CD4-positive, alpha-beta T cell treated with Interleukin-21 for 1 hour (primary cell): ENCODE results near the gene TMEM100.

Source experiments
- DNase-seq: peaks from one replicate; pipeline ENCODE4 v3.0.0-alpha.2; 2020

The TMEM100 gene

DNA sequence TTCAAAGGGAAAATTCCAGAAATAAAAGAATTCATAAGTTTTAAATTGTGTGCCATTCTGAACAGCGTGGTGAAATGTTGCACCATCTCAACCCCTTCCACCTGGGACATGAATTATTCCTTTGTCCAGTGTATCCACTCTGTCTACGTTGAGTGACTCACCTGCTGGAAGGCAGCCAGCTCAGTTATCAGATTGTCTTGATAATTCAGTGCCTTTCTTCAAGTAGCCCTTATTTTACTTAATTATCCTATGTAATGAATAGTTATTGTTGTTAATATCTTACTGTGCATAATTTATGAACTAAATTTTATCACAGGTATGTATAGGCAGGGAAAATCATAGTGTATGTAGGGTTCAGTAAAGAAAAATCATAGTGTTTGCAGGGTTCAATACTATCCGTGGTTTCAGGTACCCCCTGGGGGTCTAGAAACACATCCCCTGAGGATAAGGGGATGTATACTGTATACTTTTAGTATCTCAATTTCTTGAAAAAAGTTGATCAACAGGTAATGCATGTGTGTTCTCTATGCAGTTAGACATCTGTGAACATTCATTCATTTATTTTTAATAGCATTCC is 20.5 kb upstream of the TMEM100 start:
- DNase-seq: no peak

DNA sequence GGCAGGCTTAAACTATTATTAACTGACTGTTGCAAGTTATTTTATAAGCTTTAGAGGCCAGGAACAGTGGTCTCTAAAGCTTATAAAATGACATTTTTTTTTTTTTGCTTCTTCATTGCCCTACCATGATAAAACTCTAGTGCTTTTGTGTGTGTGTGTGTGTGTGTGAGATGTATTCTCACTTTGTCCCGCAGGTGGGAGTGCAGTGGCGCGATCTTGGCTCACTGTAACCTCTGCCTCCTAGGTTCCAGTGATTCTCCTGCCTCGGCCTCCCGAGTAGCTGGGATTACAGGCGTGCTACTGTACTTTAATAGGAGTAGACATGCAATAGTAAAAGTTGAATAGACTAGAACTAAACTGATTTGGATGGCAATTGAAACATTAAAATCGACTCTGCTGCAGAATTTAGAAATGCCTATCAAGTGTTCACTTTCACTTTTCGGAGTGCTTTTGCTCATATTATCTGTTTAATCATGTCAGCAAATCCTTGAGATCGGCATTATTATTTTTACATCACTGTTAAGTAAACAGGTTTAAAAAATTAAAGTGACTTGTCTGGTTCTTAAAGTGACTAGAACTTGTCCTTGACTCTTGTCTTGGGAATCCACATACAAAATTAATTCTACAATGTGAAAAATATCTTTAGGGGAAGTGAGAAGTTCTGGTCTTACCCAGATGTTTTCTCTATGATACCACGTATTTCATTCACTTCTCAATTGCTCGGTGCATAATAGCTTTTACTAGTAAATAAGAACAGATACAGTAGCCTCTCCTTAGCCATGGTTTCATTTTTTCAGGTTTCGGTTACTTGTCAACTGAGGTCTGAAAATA is 19.8 kb upstream of the TMEM100 start:
- no peak for DNase-seq

DNA sequence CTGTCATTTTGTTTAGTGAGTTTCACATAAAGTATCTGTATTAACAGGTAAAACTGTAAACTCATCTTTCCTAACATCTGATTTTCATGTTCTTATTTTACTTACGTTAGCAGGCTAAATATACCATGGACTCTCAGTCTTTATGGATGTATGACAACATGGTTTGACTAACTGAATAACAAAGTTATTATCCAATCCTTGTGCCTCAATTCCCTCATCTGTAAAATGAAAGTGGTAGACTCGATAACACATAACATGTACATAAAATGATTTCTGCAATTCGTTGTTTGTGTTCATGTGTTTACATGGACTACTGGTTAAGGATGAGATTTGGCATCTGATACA is 18.7 kb upstream of the TMEM100 start:
- no peak for DNase-seq

DNA sequence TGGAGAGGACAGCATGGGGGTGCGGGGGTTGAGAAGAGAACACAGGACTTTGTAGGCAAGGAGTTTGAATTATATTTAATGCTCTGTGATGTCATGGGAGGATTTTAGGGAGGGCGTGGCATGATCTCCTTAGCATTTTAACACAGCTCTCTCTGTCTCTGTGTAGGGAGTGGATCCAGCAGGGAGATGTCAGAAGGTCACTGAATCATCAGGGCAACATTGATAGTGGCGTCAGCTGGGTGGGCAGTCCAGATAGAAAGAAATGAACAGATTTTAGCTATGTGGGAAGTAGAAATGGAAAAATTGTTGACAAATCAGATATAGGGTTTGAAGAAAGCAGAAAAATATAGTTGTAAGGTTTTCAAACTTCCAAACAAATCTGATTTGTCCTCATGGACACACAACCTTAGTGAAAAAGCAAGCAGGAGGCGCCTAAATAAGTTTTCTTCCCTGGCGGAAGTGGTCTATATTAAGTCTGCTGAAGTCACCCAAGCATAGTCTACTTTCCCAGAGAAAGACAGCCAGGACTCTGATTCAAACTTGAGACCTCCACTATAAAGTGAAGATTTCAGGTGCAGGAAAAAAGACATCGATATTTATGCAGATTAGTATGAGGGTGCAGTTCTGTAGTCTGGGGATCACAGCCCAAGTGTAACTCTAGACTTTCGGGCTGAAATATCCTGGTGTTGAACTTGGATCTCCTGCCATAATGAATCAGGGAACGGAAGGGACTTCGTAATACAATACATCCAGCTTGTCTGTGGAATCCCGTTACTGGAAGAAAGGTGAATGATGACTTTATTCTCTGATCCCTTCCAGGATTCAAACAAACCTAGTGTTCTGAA is 18.1 kb upstream of the TMEM100 start:
- DNase-seq: no peak

DNA sequence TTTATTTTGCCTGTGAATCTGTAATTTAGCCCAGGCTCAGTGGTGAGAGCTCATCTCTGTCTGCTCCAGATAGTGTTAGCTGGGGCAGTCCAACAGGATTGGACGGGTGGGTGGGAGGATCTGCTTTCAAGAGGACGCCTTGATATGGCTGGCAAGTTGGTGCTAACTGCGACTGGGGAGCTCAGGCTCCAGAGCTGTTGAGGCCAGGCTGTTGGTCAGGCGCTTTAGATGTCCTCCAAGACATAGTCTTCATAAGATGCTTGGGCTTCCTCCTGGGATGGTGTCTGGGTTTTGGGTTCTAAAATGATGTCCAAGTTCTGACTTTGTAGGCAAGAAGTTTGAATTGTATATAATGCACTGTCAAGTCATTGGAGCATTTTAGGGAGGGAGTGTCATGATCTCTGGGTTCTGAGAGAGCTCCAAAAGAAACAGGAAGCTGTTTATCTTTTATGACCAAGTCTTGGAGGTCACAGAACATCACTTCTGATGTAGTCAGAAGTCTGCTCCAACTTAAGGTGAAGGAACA is 15.4 kb upstream of the TMEM100 start:
- no peak for DNase-seq

DNA sequence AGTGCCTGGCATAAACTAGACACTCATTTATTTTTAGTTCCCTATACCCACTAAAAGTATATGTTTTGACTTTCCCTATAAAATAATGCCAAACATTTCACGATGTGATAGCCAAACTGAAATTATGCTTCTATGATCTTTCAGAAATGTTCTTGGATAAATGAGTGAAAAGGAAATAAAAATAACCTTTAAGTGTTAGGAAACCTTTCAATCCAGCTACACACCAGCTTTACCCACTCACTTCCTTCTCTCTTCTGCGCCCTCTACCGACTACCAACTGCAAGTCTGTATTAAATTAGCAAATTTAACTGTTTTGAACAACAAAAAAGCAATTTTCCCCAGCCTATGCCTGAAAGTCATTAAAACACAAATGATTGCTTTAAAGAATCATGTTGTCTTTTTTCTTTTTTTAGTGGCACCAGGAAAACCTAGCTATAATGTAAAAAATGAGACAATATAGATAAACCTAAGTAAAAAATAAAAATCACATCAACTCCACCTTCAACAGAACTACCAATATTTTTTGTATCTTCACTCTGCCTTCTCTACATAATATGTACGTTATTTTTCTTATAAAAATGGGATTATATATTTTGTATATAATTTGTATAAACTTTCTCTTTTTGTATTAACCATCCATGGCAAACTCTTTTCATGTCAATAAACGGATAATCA is 13.2 kb upstream of the TMEM100 start:
- DNase-seq: peak; percentile 41

DNA sequence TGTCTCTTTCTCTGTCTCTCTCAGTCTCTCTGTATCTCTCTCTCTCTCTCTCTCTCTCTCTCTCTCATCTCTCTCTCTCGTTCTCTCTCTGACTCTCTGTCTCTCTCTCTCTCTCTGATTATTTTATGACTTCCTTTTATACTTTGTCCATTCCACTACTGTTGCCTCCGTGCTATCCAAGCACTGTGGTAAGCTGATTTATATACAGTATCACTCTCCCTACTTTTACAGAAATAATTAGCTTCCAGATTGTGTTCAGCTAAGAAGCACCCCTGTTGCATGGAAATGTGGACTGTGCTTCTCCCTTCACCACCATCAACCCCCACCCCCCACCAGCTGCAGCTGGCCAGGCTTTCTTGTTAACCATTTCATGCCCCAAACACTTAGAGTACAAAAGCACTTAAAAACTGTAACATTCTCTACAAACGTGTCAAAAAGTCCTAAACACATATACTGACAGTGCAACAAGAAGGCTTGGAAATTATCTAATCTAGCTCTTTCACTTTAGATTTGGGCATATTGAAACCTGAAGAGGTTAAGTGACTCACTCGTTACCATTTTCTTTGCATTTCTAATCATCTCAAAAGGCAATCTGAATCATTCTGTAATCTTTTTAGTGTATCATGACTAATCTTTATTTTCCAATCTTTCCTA is 11.6 kb upstream of the TMEM100 start:
- DNase-seq: no peak

DNA sequence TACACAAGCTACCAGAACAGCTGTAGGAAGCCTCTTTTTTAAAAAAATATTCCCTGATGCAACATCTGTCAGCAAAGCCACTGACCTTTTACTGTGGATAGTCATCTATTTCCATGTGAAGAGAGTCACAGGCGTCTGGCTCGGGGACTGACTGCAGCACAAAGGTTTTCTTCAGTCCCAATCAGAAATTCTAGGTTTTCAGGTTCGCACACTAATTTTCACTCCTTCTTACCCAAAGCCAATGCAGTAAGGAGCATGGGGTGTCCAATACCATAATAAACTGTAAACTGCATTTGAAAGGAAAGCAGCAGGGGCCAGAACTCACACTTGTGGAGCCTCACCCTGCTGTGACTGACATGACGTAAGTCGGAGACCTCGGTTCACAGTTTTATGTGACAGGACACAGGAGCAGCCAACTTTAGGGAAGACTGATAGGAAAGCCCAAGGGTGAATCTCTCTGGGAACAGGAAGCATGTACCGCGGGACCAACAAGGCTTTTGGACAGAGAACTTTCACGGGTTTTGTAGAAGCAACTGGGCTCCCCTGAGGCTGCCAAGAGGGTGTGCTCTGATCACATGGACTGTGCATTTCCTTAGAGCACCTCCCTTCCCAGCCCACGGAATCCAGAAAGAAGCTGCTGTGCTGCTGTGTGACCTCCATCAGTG is 9.1 kb upstream of the TMEM100 start:
- DNase-seq: no peak

DNA sequence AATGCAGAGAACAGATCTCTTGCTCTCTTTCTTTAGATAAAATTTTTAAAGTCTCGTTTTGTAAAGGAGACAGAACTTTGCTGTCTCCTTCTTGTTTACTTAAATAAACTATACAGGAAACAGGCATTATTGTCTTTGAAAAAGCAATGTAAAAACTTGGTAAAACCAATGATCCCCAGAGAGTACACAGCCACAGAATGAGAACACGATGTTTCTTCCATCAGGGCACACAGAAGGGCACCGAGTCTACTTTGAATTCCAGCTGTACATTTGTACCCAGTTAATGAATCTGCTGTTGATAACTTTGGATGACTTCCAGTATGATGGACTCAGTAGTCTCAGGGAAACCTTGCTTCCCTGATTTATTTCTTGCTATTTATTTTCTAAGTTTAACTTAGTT is 8.1 kb upstream of the TMEM100 start:
- no peak for DNase-seq

DNA sequence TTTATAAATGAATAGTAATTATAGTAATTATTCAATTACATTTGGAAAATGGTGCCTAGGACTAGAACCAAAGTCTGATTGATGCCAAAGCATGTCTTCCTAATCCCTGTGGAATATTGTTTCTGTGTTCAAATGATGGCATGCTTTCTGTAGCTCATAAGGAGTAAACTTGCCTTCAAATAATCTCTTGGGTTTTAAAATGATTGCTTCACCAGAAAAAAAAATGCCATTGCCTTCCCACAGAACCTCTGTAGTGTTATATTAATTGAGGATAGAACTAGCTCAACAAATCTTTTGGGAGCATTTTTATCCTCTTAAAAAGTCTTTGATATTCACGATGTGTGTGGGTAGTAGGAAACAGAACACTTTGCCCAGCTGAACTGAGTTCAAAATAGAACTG is 7.7 kb upstream of the TMEM100 start:
- no peak for DNase-seq

DNA sequence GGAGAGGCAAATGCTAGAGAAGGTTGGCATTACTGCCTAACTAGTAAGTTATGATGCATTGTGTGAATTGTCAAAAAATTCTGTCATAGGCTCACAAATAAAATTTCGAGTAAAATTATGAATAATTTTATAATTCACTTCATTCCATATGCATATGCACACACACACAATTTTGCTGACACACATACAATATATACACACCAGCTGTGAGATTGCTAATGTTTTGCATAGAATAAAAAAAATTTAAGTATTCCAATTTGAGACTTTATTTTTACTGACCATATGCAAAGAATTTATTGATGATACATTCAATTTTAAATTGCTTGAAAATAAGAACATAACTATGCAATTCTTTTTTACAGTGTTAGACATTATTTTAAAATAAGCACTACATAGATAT is 6.8 kb upstream of the TMEM100 start:
- DNase-seq: no peak

DNA sequence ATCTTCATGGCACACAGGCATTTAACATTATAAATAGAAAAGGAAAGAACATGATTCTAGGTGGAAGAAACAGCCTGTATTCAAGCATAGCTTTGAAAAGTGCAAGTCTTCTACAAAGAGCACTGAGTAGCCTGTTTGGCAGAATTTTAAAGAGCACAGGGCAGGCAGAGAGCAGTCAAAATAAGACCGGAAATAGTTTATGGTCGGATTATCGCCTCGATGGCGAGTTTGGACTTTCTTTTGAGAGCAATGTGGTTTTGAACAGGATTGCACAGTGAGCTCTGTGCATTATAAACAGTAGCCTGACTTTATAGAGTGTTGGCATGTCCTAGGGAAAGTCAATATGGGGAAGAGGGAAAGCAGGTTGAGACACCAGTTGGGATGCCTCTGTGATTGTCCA is 6.2 kb upstream of the TMEM100 start:
- no peak for DNase-seq

DNA sequence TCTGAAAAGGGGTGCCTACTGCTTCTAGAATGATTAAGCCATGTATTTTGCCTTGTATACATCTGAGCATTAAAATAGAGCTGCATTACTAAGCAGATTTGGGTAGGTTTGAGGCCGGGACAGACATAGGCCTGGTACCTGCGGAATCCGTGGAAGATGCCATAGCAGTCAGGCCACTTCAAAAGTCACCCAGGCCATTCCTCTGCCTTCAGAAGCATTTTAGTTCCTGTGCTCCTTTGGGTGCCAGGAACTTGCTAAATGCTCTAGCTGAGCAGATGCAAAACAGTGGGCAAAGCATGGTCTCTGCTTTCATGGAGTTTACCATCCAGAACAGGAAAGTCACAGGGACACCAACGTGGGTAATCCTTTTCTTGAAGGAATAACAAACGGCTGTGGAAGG is 5.7 kb upstream of the TMEM100 start:
- no peak for DNase-seq

DNA sequence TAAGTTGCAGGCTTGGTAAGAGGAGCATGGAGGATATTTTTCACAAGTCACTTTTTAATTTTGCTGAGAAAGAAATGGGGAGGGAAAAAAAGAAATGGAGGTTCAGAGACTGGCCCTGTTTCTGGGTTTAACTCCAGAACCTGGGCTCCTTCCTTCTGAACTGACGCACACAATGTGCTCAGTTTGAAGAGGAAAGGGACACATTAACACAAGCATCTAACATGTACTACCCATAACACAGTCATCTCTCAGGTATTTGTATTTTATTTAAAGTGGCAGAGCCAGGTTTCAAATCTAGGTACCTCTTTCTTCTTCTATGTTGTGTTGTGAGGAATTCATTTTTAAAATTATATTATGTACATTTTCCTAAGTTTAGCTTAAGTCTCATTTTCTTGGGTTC is 5.3 kb upstream of the TMEM100 start:
- DNase-seq: no peak

DNA sequence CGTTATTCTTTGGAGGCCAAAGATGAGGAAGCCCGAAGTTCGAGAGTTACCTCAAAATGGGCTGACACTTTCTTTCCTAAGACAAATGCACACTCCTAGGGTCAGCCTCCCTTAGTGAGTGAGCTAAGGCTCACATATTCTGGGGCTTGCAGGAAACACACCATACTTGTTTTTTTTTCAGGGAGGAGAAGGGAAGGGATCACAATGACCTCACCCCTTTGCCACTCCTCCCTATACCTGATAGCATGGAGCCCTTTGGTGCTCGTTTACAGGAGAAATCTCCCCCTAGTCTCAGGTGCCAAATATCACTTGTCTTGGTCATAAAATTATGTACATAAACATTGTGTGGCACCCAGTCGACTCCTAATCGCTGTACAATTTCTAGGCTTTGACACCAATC is 4.6 kb upstream of the TMEM100 start:
- DNase-seq: no peak

DNA sequence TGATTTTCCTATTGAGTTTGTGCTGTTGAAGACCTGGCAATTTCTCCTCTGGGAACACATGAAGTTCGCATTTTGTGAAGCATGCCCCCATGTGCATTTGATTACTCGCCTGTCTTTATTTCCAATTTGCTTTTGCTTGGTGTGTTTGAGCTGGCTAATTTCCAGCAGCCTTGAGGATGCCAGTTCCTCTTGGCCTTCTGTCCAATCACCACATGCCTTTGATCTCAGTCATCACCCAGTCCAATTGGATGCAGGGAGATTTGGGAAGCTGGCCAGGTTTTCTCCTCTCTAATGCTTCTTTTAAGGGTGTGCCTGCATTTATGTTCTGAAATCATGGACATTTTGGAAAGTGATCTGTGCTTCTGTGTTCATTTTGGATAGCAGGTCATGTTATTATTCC is 3.8 kb upstream of the TMEM100 start:
- no peak for DNase-seq

DNA sequence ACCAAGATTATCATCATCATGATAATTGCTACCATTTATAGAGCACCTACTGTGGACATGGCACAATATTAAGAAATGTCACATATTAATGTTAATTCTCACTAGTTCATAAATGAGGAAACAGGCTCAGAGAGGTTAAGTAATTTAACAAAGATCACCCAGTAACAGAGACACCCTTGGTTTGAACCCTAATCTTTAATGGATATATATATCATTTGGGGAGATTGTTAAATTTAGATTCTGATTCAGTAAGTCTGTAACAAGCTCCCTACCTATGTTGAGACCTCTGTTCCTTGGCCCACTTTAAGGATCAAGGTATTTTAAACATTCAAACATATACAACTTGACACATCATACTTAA is 804 bp upstream of the TMEM100 start:
- DNase-seq: no peak

DNA sequence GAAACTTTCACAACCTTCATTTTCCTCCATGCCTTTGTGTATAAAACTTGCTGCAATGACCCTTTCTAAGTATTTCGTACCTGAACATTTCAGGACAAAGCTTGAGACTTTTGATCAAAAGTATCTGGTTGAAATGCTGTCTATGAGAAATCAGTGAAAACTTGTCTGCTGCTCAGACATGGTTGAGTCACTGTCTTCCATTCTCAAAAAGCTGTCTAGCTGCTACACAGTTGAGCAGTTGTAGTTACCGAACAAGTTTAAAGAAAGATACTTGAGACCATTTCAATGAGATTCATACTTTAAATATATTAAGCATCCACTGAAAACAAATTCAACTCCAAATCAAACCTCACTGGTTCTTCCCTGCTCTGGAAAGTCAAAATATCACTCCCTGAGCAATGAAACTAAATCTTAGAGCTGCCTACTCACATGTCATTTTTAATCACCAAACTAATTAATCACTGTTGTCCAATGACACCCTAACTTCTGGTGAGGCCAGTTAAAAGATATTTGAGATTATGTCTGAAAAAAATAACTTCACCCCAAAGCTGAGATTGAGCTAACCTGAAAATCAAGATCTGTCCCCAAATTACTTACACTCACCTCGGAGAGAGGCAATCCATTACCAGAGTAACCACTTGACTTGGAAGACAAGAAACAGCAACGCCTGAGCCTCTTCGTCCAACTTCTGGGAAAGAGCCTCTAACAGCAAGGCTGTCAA is 488 bp downstream of the TMEM100 start:
- DNase-seq: no peak

DNA sequence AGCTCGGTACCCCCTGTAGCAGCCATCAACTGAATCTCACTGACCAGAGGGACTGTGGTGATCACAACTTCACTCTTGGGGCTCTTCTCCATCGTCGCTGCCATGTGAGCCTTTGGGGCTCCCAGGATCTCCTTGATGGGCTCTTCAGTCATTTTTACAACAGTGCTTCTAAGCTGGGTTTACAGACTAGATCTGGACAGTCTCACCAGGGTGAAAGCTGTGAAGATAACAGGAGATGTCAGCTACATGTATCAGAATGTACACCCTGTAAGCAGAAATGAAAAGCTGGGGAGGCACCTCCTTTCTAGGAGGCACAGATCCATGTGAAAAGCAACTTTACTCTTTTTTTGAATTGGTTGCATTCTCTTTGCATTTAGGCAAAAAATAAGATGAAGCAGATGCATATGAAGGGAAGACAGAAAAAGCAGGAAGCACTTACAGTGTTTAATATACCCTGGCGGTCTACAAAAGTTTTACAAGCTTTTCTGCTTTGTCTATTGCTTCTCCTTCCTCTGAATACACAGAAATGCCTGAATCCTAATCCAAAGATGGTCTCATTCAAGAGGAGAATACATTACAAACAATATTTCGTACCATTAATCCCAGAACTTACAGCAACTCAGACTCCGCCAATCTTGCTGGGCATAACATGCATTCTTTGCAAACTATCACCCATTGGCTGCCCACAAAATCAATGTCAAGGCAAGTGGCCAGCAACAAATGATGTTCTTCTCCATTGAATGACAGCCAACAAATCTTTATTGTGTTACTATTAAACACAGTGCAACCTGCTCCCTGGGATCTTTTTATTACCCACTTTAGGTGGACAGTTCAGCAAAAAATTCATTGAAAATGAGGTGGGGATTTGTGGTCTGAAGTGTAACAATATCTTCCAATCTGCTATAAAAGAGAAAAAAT is 1.5 kb downstream of the TMEM100 start:
- DNase-seq: no peak
